ENCODE results near the gene SLC45A1.

The SLC45A1 gene

DNA sequence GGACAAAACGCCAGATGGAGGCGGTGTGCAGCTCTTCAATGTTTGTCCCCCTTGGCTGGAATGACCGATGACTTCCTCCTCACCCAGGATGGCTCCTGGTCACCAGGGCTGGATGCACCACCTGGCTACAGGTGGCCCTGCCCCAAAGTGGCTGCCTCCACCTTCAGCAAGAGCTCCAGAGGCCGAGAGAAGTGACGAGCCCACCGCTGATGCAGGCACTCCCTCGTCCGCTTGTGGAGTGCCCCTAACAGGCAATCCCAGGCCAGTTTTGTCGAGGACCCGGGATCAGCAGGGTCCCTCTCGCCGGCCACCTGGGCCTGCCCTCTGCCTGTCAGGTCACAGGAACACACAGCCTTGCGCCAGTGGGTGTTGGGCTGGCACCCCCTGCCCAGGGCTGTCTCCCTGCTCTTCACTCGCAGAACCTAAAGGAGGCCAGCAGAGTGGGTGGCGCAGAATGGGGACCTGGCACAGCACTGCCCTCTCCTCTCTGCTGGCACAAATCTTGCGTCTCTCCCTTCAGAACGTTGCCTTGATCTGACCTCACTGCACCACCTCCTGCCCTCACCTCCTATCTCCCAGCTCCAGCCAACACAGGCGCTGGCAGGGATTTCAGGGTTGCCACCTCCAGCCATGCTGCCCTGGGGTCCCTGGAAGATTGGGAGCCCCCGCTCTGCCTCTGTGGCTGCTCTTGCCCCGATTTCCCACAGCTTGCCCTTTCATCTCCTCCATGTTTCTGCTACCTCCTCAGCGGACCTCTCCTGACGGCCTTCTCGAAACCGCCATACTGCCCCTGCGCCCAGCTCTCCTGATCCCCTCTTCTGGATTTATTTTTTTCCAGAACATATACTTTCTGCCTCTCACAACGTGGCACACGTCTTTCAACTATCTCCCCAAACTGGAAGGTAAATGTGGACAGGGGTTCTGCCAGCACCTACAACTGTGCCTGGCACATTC lies 38.6 kb downstream of the SLC45A1 start:
- no peak for FAIRE-seq

DNA sequence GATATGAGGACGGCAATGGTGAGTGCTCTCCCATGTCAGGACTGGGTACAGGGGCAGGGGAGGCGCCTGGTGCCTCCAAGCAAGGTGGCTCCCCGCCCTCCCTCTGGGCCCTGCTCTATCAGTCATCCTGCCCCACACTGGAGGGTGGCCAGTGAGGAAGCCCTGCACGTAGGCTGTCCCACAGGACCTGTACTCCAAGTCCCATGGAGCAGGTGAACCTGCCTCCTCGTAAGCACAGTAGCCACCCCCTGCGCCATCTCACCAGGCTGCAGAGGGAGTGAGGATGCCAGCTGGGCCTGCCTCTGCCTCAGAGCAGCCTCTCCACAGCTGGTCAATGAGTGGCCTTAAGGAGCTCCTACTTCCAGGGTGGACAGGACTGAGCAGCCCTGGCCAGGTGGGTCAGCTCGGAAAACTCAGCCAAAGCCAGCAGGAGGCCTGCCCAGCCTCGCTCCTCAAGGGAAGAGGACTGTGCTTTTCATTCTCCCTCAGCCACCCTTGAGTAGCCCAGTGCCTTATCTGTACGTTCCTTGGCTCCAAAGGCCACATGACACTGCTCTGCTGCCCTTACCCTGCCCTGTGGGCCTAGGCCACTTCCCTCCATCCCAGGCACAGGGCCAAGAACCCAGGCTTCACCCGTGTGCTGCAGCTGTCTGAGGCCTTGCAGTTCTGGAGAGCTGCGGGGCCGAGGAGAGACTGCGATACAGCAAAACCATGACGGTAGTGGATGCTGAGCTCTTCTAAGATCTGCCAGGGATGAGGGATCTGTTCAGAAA lies 39.6 kb downstream of the SLC45A1 start:
- no peak for FAIRE-seq

DNA sequence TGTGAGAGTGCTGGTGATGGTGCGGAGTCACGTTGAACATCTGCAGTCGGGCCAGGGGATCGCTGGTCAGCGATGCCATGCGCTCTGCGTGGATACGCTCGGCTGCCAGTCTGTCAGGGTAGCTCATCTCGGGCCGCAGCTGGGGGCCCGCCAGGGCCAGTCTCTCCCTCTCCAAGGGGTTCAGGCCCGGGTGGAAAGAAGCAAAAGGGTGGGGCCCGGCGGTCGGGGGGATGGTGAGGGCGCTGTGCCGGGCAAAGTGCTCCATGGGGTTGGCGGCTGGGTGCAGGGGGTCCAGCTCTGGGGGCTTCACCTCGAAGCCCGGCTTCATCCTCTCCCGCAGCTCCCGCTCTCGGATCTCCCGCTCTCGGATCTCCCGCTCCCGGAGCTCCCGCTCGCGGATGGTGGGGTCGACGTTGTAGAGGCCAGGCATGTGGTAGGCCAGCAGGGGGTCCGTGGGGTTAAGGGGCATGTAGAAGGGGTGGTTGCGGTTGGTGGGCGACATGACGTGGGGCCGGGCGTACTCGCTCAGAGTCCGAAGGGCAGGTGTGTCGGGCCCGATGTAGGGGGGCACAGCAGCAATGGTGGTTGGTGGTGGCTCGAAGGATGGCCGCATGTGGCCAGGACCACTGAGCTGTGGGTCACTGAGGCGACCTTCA lies 40.5 kb downstream of the SLC45A1 start:
- no peak for FAIRE-seq

DNA sequence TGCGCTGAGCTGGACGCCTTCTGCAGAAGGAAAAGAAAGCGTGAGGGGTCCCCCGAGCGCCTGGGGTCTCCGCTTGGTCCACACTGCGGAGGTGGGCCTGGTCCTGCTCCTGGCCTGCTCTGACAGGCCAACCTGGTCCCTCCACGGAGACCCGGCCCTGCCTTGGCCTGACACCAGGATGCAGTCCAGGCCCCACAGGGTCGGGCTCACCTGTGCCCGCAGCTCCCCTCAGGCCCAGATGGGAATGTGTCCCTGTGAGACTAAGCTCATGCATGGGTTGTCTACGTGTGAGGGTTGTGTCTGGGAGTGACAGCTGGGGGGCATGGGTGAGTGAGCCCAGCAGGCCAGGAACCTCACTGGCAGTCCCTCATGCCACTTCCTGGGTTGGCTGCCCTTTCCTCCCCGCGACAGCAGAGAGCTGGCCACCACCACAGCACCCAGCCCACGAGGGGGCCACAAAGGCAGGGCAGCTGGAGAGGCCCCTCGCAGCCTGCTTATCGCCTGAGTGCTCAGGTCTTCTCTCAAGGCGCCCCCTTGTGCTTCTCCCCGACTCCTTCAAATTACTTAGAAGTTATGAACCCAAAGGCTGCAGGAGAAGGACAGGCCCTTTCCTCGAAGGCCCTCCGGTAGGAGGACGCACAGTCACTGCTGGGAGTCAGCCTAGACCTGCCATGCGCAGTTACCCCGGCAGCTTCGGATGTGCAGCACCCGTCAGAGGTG lies 41.1 kb downstream of the SLC45A1 start:
- FAIRE-seq = no peak

DNA sequence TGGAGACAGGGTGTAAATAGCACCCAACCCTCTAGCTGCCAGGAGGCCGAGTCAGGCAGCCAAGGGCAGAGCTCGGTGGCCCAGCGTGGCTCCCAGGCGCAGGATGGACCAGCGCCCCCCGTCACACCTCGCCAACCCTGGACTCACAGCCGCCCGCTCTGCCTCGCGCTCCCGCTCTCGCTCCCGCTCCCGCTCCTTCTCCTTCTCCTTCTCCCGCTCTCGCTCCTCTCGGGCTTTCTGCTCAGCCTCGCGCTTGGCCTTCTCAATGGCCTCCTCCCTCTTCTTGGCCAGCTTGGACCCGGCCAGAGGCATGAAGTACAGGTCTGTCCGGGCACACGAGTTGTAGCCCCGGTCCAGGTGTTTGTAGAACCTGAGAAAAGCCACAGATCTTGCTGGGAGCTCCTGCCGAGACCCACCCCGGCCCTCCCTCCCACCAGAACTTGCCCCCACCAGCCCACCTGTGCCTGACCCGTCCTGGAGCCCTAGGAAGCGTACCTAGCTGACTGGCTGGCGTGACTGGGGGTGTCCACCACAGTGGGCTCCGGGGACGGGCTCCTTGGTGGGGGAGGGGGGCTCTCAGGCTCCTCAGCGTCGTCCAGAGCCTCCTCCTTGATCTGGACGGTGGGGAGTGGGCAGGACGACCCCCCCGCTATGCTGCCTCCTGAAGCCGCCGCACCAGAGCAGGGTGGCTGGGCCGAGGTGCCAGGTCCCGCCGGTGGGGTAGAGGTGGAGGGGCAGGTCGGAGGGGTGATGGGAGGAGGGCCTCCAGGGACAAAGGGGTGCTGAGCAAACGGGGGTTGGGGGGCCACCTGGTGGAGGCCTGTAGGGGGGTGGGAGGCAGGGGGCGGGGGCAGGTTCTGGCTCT lies 41.9 kb downstream of the SLC45A1 start:
- no peak for FAIRE-seq

DNA sequence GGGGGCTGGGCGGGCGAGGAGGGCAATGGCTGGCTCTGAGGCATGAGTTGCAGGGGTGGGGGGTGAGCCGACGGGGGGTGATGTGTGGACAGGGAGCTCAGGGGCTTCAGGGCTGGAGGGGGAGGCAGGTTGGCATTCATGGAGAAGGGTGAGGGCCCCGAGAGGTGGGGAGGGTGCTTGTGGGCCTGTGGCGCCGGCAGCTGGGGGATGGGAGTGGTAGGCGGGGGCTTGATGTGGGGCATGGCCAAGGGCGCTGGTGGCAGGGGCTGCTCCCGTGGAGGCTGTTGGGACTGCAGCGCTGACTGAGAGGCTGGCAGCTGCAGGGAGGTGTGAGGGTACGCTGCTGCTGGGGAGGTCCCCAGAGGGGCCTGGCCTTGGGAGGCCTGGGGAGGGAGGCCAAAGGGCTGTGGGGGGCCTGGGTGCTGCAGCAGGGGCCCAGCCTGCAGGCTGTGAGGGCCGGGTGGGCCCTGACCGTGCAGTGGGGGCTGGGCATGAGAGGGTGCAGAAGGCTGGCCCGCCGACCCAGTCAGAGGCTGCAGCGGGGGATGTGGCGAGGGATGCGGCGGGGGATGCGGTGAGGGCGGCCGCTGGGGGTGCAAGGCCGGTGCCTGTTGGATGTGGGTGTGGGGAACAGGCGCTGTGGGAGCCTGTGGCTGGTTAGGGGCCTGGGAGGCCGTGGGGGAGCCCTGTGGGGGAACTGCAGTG lies 42.7 kb downstream of the SLC45A1 start:
- FAIRE-seq = no peak

DNA sequence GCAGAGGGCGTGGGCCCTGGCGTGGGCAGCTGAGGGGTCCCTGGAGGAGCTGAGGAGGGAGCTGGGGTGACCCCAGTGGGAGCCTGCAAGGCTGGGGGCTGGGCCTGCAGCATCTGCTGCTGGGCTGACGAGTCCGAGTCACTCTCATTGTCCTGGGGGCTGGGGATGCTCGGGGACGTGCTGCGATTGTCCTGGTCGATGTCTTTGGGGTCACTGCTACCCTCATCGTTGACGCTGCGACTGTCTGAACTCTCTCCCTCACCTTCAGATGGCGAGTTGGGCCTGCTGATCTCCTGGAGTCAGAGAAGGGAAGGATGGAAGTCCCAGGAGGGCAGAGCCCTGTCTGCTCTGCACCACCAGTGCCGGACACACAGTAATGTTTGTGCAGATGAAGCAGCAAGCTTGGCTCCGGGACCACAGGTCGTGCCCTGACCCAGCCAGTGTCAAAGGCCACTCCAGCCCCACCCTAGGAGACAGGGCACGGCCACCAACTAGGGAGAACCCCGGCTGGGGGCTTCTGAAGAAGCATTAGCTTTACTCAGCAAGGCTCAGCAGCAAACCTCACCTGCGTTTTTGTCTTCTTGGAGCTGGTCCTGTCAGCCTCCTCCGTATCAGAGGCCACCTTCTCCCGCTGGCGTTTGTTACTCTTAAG lies 43.4 kb downstream of the SLC45A1 start:
- FAIRE-seq = no peak

DNA sequence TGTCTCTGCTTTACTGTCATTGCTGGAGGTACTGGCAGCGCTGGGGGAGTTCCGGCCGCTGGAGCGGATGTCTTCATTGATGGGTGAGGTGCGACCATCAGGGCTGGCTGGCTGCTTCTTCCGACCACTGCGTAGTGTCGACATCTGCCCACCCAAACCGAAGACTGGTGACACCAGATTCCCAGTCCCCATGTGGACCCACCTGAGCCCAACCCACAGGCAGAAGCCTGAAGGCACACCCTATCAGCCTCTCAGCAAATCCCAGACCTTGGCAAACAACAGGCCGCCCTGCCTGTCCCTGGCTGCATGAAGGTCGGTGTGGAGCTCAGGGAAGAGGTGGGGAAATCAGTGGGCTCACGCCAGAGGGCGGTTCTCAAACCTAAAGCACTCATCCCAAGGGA lies 44.8 kb downstream of the SLC45A1 start:
- FAIRE-seq = no peak

DNA sequence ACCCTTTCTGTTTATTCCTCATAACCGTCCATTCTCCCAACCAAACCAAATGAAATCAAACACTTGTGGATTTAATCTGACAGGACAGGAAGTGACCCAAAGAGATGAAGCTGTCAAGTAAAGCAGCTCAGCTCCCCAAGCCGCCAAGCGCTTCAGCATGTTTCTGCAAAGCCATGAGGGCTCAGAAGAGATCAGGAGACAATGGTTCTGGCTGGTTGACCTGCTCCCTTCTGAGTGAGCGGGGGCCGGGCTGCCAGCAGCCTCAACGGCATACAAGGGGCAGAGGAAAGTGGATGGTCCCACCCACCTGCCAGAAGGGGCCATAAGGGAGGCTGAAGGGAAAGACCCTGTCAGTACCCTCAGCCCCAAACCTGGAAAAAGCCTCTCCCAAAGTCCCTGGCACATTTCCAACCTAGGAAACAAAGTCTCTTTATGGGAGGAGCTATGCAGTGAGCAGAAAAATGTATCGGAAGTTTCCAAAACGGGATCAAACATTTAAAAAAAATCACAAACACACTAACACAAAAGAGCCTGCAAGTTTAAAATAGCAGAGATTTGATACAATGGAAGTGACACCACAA lies 45.4 kb downstream of the SLC45A1 start:
- no peak for FAIRE-seq

DNA sequence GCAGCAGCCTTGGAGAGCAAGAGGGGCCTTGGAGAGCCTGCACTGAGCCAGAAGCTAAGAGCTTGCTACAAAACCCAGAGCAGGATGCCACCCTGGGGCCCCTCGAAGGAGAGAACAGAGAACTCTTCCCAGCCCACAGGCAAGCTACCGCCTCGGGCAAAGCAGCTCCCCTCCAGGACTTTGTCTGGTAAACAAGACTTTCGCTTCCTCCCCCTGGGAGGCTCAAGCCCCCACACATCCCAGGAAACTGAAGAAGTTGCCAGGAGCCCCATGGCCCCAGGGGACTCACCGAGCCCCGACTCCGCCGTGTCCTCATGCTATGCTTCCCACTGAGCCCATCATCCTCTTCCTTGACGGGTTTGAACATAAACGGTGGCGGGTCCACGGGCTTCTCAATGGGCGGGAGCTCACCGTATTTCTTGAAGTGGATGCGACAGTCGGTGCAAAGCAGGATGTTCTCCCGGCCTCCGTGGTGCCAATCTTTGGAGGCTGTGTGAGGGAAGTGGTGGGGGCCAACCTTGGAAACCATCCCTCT lies 45.9 kb downstream of the SLC45A1 start:
- FAIRE-seq = no peak

DNA sequence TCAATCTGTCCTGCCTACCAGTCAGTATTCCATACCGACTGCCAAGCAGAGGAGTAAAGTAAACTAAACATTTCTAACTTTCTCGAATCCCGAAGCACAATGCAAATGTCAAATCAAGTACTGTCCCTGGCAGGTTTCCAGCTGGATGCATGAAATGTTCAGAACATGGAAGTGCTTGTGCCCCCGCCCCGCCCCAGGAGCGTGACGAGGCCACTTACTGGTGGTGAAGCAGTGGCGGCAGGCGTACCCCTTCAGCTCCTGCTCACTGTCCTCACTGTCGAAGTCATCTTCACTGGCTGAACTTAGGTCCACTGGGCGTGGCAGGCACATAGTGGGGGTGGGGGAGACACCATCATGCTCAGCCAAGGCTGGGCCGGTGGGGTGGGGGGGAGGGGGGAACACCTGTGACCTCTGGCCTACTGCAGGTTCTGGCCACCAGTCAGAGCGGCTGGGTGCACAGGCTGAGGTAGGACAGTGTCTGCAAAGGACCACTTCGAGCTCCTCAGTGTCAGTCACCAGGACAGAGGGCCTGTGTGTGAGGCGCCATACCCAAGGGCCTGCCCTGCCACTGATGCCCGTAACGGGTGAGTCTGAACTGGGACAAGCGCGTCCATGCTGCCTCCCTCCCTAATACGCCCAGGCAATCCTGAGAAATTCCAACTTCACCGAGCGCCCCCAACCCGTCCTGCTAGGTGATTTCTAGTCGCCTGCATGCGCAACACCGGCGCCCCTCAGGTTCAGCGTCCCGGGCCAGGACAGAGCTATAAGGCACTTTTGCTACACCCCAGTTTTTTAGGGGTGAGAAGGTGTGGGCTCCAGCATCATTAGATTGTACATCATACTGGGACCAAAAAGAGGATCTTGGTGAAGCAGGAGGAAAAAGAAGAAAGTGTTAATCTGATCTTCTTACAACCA lies 46.9 kb downstream of the SLC45A1 start:
- no peak for FAIRE-seq

DNA sequence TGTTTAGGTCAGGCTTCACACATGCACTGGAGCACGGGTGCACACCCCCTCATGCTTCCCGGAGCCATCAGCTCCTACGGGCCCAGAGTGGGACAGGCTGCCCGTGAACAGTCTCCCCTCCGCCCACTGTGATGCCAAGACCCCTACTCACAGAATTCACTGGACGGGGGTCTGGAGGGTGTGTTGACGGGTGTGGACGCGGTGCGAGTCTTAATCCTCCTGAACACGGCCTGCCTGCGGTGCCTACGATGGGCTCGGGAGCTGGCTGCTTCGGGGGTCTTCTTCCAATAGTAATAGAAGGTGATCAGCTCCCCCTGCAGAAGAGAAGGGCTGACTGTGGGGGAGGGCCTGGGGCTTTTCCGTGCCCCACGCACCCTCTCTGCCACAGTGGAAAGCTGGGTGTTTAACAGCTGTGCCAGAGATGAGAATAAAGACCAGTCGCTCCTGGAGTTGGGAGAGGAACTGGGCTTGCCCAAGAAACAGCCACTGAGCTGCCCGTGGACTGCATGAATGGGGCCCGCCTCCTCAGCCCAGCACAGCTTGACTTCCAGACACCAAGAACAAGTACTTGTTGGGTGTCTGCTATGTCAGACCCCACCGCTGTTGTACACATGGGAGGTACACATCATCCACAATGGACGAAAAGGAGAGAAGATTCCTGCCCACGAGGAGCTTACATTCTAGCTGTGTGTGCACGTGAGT lies 47.9 kb downstream of the SLC45A1 start:
- FAIRE-seq = no peak

DNA sequence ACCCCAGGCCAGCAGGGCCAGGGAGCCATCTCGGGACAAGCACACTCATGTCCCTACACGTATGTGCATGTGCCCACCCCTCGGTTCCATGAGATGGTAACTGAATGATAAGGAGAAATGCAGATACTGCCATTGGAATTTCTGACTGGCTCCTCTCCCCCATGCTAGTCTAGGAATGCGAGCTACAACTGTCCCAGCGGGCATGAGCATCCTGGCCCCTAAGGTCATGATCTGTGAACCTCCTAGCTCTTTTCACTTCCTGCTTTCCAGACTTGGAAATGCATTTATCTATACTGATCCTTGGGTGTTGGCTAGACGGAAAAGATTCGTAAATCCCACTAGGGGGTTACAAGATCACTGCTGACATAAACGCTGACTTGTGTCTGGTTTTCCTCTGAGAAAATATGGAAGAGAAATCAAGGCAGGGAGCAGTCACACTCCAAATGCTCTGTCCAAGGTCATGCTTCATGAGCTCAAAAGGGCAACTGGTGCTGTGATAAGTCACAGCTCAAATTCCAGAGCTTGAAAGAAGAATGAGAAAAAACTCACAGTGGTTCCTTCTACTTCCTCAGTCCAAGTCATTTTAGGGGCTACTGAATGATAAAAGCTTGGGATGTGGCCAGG lies 49.8 kb downstream of the SLC45A1 start:
- no peak for FAIRE-seq

DNA sequence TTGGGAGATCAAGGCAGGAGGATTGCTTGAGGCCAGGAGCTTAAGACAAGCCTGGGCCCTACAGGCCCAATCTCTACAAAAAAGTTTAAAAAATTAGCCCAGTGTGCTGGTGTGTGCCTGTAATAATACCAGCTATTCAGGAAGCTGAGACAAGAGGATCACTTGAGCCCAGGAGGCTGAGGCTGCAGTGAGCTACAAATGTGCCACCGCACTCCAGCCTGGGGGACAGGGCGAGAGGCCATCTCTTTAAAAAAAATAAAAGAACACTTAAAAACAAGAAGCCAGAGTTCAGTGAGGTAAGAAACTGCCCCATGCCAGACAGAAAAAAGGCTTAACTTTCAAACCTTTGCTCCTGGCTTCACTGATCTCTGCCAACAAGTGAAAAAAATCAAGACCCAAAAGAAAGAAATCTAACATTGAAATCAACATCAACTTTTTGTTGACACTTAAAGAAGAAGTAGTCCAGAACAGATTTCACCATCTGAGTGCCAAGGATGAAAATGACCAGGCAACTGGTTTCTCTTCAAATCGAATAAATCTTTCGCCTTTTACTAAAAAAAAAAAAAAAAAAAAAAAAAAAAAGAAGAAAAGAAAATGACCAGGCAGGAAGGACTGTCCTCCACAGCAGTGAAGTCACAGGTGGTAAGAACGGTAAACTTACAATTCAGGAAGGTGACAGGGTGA lies 51.2 kb downstream of the SLC45A1 start:
- no peak for FAIRE-seq

DNA sequence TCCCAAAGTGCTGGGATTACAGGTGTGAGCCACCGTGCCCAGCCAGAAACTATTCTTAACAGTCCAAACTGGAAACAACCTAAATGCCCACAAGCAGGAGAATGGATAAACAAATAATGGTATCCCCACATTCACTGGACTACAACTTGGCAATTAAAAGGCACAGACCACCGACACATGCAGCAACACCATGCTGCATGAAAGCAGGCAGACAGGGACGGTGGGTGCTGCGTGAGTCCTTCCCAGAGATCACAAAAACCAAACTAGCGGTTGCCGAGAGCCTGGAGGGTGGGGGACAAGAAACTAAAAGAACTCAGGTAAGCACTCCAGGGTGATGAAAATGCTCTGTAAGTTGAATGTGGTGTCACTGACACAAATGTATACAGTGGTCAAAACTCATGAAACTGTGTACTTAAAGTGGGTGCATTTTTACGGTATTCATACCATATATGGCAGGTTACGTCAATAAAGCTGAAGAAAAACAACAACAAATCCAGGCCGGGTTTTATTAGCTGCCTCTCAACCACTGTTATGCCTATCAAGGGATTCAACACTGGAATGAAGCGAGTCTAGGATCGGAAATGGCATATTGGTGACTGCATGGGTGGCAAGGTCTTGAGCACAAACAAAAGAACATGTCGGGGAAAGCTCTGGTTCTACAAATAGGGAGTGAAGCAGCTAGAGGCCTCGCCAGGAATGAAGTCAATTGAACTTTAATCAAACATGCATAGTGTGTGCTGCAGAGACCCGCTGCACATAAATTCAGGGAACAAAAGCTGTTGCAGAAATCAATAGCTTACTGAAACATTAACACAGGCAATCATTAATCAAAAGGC lies 52.4 kb downstream of the SLC45A1 start:
- no peak for FAIRE-seq

DNA sequence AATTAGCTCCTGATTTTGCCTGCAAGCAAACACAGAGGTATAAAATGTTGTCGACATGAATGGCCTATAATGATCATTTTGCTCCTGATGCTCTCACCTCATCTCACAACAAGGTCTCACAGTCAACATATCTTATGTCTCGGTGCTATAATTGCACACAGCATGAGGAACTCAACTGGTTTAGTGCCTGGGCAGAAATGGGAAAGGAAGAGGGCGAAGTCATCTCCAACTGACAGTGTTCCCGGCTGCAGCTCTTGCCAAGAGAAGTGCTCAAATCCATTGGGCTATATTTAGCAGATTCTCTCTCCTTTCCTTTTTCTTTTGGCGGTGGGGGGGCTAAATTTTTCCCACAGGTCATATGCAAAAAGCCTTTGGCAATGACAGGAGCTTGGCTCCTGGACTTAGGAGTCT lies 53.0 kb downstream of the SLC45A1 start:
- FAIRE-seq = no peak
